ENCODE measurements around the gene RAB18.

Gene RAB18

GRCh38 chr10:27481486-27481885, 22.6 kb upstream of the RAB18 start:
- Histone ChIP-seq H3K36me3 (ENCODE audit: insufficient read depth, low read length) (no peaks in the 10 kb centered on the region), H3K4me1 (ENCODE audit: control insufficient read depth, insufficient read depth, low read length) (no peaks in the 10 kb centered on the region), H3K9me3 (replicated peaks; ENCODE audit: low read length) (no peaks in the 10 kb centered on the region), H3K27me3 (ENCODE audit: control insufficient read depth, insufficient read depth, low read length) (peaks cover 5% of the 10 kb centered on the region), H3K4me2 (ENCODE audit: low read length) (no peak overlapping the region), H3K9ac (ENCODE audit: low read depth, low read length) (no peak overlapping the region), H3K4me3 (ENCODE audit: low read length) (no peak overlapping the region)

GRCh38 chr10:27482984-27483956, 20.8 kb upstream of the RAB18 start:
- no peaks in the 10 kb centered on the region for H3K36me3 ChIP-seq (ENCODE audit: insufficient read depth, low read length)
- H3K4me1 ChIP-seq (ENCODE audit: control insufficient read depth, insufficient read depth, low read length), result no peaks in the 10 kb centered on the region
- no peaks in the 10 kb centered on the region for H3K9me3 ChIP-seq (replicated peaks; ENCODE audit: low read length)
- peaks cover 5% of the 10 kb centered on the region for H3K27me3 ChIP-seq (ENCODE audit: control insufficient read depth, insufficient read depth, low read length)
- H3K4me3 ChIP-seq (ENCODE audit: low read length), result no peak overlapping the region
- no peak overlapping the region for H3K4me2 ChIP-seq (ENCODE audit: low read length)
- H3K9ac ChIP-seq (ENCODE audit: low read depth, low read length), result no peak overlapping the region

- no peaks in the 10 kb centered on the region for H3K9me3 ChIP-seq (replicated peaks; ENCODE audit: low read length)
- H3K36me3 ChIP-seq (ENCODE audit: insufficient read depth, low read length), result no peaks in the 10 kb centered on the region
- peaks cover 5% of the 10 kb centered on the region for H3K27me3 ChIP-seq (ENCODE audit: control insufficient read depth, insufficient read depth, low read length)
- H3K4me2 ChIP-seq (ENCODE audit: low read length), result no peak overlapping the region
- no peak overlapping the region for H3K9ac ChIP-seq (ENCODE audit: low read depth, low read length)
- H3K4me1 ChIP-seq (ENCODE audit: control insufficient read depth, insufficient read depth, low read length), result no peaks in the 10 kb centered on the region
- no peak overlapping the region for H3K4me3 ChIP-seq (ENCODE audit: low read length)
Observed at GRCh38 chr10:27485368-27485767, 18.7 kb upstream of the RAB18 start.

DNA sequence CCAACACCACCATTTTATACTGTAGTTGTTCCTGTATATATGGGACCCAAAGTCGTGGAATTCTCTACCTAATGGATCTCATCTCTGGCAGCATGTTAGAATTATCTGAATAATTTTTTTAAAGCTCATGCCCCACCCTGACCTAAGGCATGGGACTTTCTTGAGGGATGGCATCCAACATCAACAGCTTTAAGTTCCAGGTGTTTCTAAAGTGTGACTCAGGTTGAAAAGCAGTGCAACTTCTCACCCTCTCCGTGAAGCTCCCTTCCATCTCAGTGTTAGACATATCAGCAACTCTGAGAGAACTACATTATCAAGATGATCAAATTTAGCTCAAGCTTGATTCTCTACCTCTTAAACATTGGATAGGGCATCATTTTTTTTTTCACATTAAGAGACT, 18.1 kb upstream of the RAB18 start:
- no peaks in the 10 kb centered on the region for H3K4me1 ChIP-seq (ENCODE audit: control insufficient read depth, insufficient read depth, low read length)
- H3K9me3 ChIP-seq (replicated peaks; ENCODE audit: low read length), result no peaks in the 10 kb centered on the region
- no peak overlapping the region for H3K4me2 ChIP-seq (ENCODE audit: low read length)
- H3K9ac ChIP-seq (ENCODE audit: low read depth, low read length), result no peak overlapping the region
- H3K36me3 ChIP-seq (ENCODE audit: insufficient read depth, low read length), result no peaks in the 10 kb centered on the region
- peaks cover 5% of the 10 kb centered on the region for H3K27me3 ChIP-seq (ENCODE audit: control insufficient read depth, insufficient read depth, low read length)
- H3K4me3 ChIP-seq (ENCODE audit: low read length), result no peak overlapping the region

DNA sequence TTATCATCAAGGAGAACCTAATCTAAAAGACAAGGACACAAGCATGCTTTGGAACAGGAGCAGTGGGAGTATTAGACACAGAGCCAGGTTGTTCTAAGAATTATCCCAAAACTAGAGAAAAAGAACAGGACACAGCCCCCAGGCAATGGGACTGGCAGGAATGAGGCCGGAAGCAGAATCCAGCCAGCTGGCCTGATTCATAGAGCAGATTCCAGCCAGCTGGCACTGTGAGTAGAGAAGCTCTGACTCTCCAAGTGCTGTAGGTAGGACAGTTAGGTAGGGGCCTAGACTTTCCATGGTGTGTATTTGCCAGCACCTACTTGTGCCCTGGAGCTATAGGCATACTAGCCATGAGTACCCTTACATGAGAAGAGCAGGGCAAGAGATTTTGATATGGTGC, 13.3 kb upstream of the RAB18 start:
- H3K9ac ChIP-seq (ENCODE audit: low read depth, low read length), result no peak overlapping the region
- H3K4me1 ChIP-seq (ENCODE audit: control insufficient read depth, insufficient read depth, low read length), result no peaks in the 10 kb centered on the region
- no peak overlapping the region for H3K4me2 ChIP-seq (ENCODE audit: low read length)
- no peak overlapping the region for H3K4me3 ChIP-seq (ENCODE audit: low read length)
- H3K36me3 ChIP-seq (ENCODE audit: insufficient read depth, low read length), result no peaks in the 10 kb centered on the region
- no peaks in the 10 kb centered on the region for H3K9me3 ChIP-seq (replicated peaks; ENCODE audit: low read length)
- H3K27me3 ChIP-seq (ENCODE audit: control insufficient read depth, insufficient read depth, low read length), result peaks cover 21% of the 10 kb centered on the region

- no peaks in the 10 kb centered on the region for H3K36me3 ChIP-seq (ENCODE audit: insufficient read depth, low read length)
- no peaks in the 10 kb centered on the region for H3K9me3 ChIP-seq (replicated peaks; ENCODE audit: low read length)
- H3K27me3 ChIP-seq (ENCODE audit: control insufficient read depth, insufficient read depth, low read length), result peaks cover 20% of the 10 kb centered on the region
- H3K4me2 ChIP-seq (ENCODE audit: low read length), result no peak overlapping the region
- H3K4me3 ChIP-seq (ENCODE audit: low read length), result no peak overlapping the region
- H3K4me1 ChIP-seq (ENCODE audit: control insufficient read depth, insufficient read depth, low read length), result no peaks in the 10 kb centered on the region
- H3K9ac ChIP-seq (ENCODE audit: low read depth, low read length), result no peak overlapping the region
Observed at GRCh38 chr10:27494116-27494805, 9.8 kb upstream of the RAB18 start.

DNA sequence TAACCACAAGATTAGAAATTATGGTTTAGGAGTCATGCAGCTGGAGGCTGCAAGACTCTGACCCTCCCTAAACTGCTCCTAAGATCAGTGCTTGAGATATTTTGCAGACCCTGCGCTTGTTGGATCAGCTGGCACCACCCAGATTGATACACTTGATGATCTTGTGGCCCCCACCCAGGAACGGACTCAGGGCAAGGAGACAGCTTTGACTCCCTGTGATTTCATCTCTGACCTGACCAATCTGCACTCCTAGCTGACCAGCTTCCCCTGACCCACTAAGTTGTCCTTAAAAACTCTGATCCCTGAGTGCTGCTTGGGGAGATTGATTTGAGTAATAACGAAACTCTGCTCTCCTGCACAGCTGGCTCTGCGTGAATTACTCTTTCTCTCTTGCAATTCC, 8.0 kb upstream of the RAB18 start:
- Histone ChIP-seq H3K27me3 (ENCODE audit: control insufficient read depth, insufficient read depth, low read length) (peaks cover 27% of the 10 kb centered on the region), H3K9ac (ENCODE audit: low read depth, low read length) (no peak overlapping the region), H3K4me1 (ENCODE audit: control insufficient read depth, insufficient read depth, low read length) (no peaks in the 10 kb centered on the region), H3K9me3 (replicated peaks; ENCODE audit: low read length) (no peaks in the 10 kb centered on the region), H3K36me3 (ENCODE audit: insufficient read depth, low read length) (no peaks in the 10 kb centered on the region), H3K4me2 (ENCODE audit: low read length) (no peak overlapping the region), H3K4me3 (ENCODE audit: low read length) (no peak overlapping the region)

- H3K9ac ChIP-seq (ENCODE audit: low read depth, low read length), result no peak overlapping the region
- H3K4me3 ChIP-seq (ENCODE audit: low read length), result no peak overlapping the region
- peaks cover 5% of the 10 kb centered on the region for H3K4me1 ChIP-seq (ENCODE audit: control insufficient read depth, insufficient read depth, low read length)
- H3K36me3 ChIP-seq (ENCODE audit: insufficient read depth, low read length), result no peaks in the 10 kb centered on the region
- no peak overlapping the region for H3K4me2 ChIP-seq (ENCODE audit: low read length)
- H3K27me3 ChIP-seq (ENCODE audit: control insufficient read depth, insufficient read depth, low read length), result peaks cover 17% of the 10 kb centered on the region
- no peaks in the 10 kb centered on the region for H3K9me3 ChIP-seq (replicated peaks; ENCODE audit: low read length)
Observed at GRCh38 chr10:27500096-27500495, 4.0 kb upstream of the RAB18 start.

DNA sequence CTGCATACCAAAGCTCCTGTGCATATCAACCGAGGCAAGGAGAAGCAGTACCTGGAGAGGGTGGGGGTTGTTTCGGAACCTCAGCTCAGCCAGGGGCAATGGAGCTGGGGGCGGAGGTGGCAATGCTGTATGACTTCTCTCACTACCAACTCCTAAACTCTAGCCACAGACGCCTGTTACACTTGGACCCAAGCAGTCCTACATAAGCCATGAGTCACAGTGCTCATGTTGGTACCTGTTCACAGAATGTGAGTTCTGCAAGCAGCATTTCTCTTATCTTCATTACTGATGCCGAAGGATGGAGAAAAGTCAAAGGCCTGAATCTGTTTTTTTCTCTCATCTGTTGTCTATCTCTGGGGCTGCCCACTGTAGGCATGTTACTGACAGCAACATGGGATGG, 3.2 kb upstream of the RAB18 start:
- Histone ChIP-seq H3K27me3 (ENCODE audit: control insufficient read depth, insufficient read depth, low read length) (peaks cover 10% of the 10 kb centered on the region), H3K4me3 (ENCODE audit: low read length) (no peak overlapping the region), H3K9ac (ENCODE audit: low read depth, low read length) (no peak overlapping the region), H3K4me2 (ENCODE audit: low read length) (no peak overlapping the region), H3K4me1 (ENCODE audit: control insufficient read depth, insufficient read depth, low read length) (peaks cover 8% of the 10 kb centered on the region), H3K36me3 (ENCODE audit: insufficient read depth, low read length) (no peaks in the 10 kb centered on the region), H3K9me3 (replicated peaks; ENCODE audit: low read length) (no peaks in the 10 kb centered on the region)

GRCh38 chr10:27503498-27504006, 552 bp upstream of the RAB18 start:
- H3K4me2 ChIP-seq (ENCODE audit: low read length), result peak overlapping the region; percentile 78
- peak overlapping the region; percentile 47 for H3K9ac ChIP-seq (ENCODE audit: low read depth, low read length)
- peaks cover 6% of the 10 kb centered on the region for H3K27me3 ChIP-seq (ENCODE audit: control insufficient read depth, insufficient read depth, low read length)
- H3K9me3 ChIP-seq (replicated peaks; ENCODE audit: low read length), result no peaks in the 10 kb centered on the region
- peaks cover 8% of the 10 kb centered on the region for H3K4me1 ChIP-seq (ENCODE audit: control insufficient read depth, insufficient read depth, low read length)
- H3K36me3 ChIP-seq (ENCODE audit: insufficient read depth, low read length), result peaks cover 6% of the 10 kb centered on the region
- H3K4me3 ChIP-seq (ENCODE audit: low read length), result peak overlapping the region; percentile 95

- peak overlapping the region; percentile 98 for H3K9ac ChIP-seq (ENCODE audit: low read depth, low read length)
- H3K4me1 ChIP-seq (ENCODE audit: control insufficient read depth, insufficient read depth, low read length), result peaks cover 8% of the 10 kb centered on the region
- peaks cover 3% of the 10 kb centered on the region for H3K27me3 ChIP-seq (ENCODE audit: control insufficient read depth, insufficient read depth, low read length)
- peak overlapping the region; percentile 78 for H3K4me2 ChIP-seq (ENCODE audit: low read length)
- H3K4me3 ChIP-seq (ENCODE audit: low read length), result peak overlapping the region; percentile 95
- H3K9me3 ChIP-seq (replicated peaks; ENCODE audit: low read length), result no peaks in the 10 kb centered on the region
- H3K36me3 ChIP-seq (ENCODE audit: insufficient read depth, low read length), result peaks cover 17% of the 10 kb centered on the region
Observed at GRCh38 chr10:27504808-27505460, 830 bp downstream of the RAB18 start.
